T-helper 1 cell treated with Interleukin-12 subunit alpha and Interleukin-12 subunit beta and Interleukin-4 antibody, amounts not matched to agents 30 μg/mL and 1 μg/mL, for 36 hours (primary cell): ENCODE measurements around the gene PPP1CA.
"Not testable (repeated sequence)": the region's sequence is repeated elsewhere in the genome, so short reads cannot be mapped to it uniquely, and the experiment has no call there.

Source experiments
- H3K27ac Mint-ChIP-seq: one replicate; pipeline ENCODE4 v1.8.0; 2021; ENCODE audit warnings: mild to moderate bottlenecking, mixed read lengths
- H3K27me3 Mint-ChIP-seq: one replicate; pipeline ENCODE4 v1.8.0; 2021; ENCODE audit warnings: low read depth, mixed read lengths
- H3K36me3 Mint-ChIP-seq: one replicate; pipeline ENCODE4 v1.8.0; 2021; ENCODE audit warnings: low read depth, mixed read lengths
- H3K4me1 Mint-ChIP-seq: one replicate; pipeline ENCODE4 v1.8.0; 2021; ENCODE audit warnings: low read depth, mixed read lengths
- H3K4me3 Mint-ChIP-seq: one replicate; pipeline ENCODE4 v1.8.0; 2021; ENCODE audit warnings: mild to moderate bottlenecking, moderate library complexity, mixed read lengths
- H3K9me3 Mint-ChIP-seq: one replicate; pipeline ENCODE4 v1.8.0; 2021; ENCODE audit warnings: mixed read lengths

Gene PPP1CA

DNA sequence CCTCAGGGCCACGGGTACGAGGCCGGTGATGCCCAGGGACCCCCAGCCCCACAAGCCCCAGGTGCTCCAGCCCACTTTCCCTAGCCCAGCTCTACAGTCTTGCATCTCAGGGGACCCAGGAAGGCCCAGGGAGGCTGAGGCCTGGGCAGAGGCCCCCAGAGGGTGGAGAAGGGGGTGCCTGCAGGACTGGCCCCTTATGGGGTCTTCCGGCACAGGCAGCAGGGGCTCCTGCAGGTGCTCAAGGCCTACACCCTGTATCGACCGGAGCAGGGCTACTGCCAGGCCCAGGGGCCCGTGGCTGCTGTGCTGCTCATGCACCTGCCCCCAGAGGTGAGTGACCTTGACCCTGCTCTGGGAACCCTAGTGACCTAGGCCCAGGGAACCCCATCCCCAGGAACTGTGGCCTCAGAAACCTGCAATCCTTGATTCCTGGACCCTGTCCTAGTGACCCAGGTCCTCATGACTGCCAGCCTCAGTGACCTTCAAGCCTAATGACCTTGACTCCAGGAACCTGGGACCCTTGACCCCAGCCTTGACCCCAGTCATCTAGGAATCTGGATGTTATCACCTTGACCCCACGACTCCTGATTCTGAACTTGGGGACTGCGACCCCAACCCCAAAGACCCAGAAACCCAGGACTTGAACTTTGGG, 4.2 kb upstream of the PPP1CA start:
- no peaks in the 10 kb centered on the region for H3K9me3 Mint-ChIP-seq
- H3K4me1 Mint-ChIP-seq: peaks cover 36% of the 10 kb centered on the region
- peak overlapping the region; percentile 97 for H3K27ac Mint-ChIP-seq
- peaks cover 45% of the 10 kb centered on the region for H3K36me3 Mint-ChIP-seq
- peak overlapping the region; percentile 91 for H3K4me3 Mint-ChIP-seq
- no peaks in the 10 kb centered on the region for H3K27me3 Mint-ChIP-seq

GRCh38 chr11:67405196-67405567, 3.5 kb upstream of the PPP1CA start:
- Mint-ChIP-seq H3K27ac (peak overlapping the region; percentile 87), H3K4me3 (peak overlapping the region; percentile 91), H3K27me3 (no peaks in the 10 kb centered on the region), H3K36me3 (peaks cover 47% of the 10 kb centered on the region), H3K4me1 (peaks cover 41% of the 10 kb centered on the region), H3K9me3 (no peaks in the 10 kb centered on the region)

DNA sequence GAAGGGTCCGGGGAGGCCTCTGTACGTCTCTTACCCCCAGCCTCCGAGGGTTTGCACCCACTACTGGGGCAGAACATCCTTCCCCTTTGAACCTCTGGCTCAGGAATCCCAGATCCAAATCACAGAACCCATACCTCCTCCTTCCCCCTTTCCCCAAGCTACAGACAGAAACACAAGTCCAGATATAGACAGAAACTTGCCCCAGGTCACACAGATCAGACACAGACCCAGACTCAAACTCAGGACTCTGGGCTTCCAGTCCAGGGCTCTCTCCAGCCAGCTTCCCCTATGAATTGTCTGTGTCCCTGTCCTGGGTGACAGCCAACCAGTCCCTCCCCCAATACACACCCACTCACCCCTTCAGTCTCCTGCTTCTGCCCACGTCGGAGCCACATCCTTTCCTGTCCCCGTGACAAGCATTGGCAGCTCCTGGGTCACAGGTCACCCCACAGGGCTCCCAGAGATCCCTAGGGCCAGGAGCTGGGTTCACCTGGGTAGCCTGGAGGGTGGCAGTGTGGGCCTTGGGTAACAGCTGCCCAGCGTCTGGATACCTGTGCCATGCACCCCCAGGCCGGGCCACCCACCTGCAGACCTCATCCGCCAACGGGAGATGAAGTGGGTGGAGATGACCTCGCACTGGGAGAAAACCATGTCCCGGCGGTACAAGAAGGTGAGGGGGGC, 3.0 kb upstream of the PPP1CA start:
- no peaks in the 10 kb centered on the region for H3K27me3 Mint-ChIP-seq
- peak overlapping the region; percentile 91 for H3K4me3 Mint-ChIP-seq
- peak overlapping the region; percentile 87 for H3K27ac Mint-ChIP-seq
- peaks cover 38% of the 10 kb centered on the region for H3K4me1 Mint-ChIP-seq
- H3K9me3 Mint-ChIP-seq: no peaks in the 10 kb centered on the region
- H3K36me3 Mint-ChIP-seq: peaks cover 45% of the 10 kb centered on the region

GRCh38 chr11:67403085-67403484, 1.4 kb upstream of the PPP1CA start:
- peak overlapping the region; percentile 87 for H3K27ac Mint-ChIP-seq
- not testable (repeated sequence) for H3K27me3 Mint-ChIP-seq, H3K9me3 Mint-ChIP-seq
- peaks cover 46% of the 10 kb centered on the region for H3K36me3 Mint-ChIP-seq
- peak overlapping the region; percentile 91 for H3K4me3 Mint-ChIP-seq
- peaks cover 35% of the 10 kb centered on the region for H3K4me1 Mint-ChIP-seq

- peak overlapping the region; percentile 79 for H3K27ac Mint-ChIP-seq
- H3K4me3 Mint-ChIP-seq: peak overlapping the region; percentile 59
- H3K36me3 Mint-ChIP-seq: peaks cover 47% of the 10 kb centered on the region
- H3K9me3 Mint-ChIP-seq, H3K27me3 Mint-ChIP-seq: not testable (repeated sequence)
- peaks cover 32% of the 10 kb centered on the region for H3K4me1 Mint-ChIP-seq
These were observed 658 bp upstream of the PPP1CA start for GRCh38 chr11:67402192-67402839.

DNA sequence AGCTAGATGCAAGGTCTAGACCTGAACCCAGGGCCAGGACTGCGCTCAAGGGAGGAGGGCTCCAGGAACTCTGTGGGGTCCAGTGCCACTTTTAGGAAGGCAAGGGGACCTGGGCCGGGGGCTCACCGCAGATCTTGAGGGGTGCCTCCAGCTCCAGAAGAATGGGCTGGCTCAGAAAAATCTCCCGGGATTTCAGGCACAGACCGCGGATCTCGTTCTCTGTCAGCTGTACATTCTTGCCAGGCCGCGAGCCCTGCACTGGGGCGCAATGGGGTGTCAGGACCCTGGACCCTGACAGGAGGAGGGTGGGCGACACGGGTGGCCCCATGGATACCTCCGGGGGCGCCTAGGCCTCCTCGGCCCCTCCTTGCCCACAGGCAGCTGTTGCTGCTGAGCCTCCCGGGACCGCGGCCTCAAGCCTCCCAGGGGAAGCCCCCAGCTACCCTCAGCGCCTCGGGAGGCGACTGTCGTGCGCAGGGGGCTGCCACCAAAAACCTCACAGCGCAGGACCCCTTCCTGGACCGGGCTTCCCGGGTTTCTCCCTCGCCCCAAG, 640 bp downstream of the PPP1CA start:
- Mint-ChIP-seq H3K27ac (peak overlapping the region; percentile 49), H3K36me3 (peaks cover 45% of the 10 kb centered on the region), H3K4me3 (peak overlapping the region; percentile 92)

DNA sequence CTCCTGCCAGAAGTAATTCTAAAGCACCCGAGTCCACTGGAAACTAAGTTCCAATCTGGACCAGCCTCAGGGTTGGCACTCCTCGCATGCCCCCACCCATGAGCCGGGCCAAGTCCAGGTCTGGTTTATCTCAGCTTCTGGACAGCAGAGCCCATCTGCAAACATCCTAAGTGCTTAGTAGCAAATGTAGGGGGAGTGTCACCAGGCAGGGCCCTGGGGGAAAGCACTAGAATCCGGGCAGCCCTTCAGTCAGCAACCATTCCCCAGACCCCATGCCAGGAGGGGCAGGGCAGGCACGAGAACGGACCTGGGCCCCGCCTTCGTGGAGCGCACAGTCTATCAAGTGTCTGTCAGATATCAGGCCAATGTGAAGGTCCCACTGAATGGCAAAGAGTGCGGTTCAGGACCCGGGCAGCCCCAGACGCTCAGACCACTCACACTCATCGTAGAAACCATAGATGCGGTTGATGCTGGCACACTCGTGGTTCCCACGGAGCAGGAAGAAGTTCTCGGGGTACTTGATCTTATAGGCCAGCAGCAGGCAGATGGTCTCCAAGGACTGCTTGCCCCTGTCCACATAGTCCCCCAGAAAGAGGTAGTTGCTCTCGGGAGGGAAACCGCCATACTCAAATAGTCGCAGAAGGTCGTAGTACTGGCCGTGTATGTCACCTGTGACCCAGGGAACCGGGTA, 1.3 kb downstream of the PPP1CA start:
- Mint-ChIP-seq H3K27ac (peak overlapping the region; percentile 49), H3K27me3 (no peaks in the 10 kb centered on the region), H3K9me3 (no peaks in the 10 kb centered on the region), H3K36me3 (peaks cover 42% of the 10 kb centered on the region), H3K4me1 (peaks cover 28% of the 10 kb centered on the region), H3K4me3 (peak overlapping the region; percentile 92)

More for the DNA sequence above, 640 bp downstream of the PPP1CA start:
- Mint-ChIP-seq H3K27me3 (no peaks in the 10 kb centered on the region), H3K4me1 (peaks cover 29% of the 10 kb centered on the region), H3K9me3 (no peaks in the 10 kb centered on the region)

DNA sequence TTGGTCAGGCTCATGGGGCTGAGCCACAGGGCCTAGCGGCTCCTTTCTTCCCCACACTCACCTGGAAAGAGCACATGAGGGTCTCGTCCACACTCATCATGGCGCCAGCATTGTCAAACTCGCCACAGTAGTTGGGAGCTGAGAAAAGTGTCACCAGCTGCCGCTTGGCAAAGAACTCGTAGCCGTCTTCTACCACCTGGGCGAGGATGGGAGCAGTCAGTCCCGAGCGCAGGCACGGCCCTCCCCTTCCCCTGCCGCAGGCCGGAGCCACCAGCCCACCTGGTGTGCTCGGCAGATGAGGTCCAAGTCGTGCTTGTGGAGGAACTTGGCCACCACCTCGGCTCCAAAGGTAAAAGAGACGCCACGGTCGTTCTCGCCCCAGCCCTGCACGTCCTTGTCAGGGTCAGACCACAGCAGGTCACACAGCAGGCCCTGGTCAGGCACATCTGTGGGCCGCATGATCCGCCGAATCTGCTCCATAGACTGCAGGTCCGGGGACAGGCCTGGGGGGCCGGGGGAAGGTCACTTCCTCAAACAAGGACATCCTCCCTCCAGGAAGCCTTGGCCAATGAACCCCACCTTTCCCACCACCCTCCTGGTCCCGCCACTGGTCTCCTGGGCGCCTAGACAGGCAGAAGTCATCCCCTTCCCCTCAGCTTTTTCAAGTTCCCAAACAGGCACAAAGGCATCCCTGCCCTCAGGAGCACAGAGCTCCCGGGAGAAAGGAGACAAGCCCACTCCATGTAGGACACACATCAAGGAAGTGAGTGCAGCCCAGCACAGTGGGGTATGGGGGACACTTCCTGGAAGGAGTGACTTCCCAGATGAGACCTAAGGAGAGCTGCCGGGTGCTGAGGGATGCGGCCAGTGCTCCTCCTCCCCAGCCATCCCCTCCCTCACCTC, 2.7 kb downstream of the PPP1CA start:
- H3K4me3 Mint-ChIP-seq: peak overlapping the region; percentile 54
- no peak overlapping the region for H3K27ac Mint-ChIP-seq
- no peaks in the 10 kb centered on the region for H3K27me3 Mint-ChIP-seq
- peaks cover 22% of the 10 kb centered on the region for H3K4me1 Mint-ChIP-seq
- H3K36me3 Mint-ChIP-seq: peaks cover 37% of the 10 kb centered on the region
- H3K9me3 Mint-ChIP-seq: no peaks in the 10 kb centered on the region

- Mint-ChIP-seq H3K9me3 (no peaks in the 10 kb centered on the region), H3K36me3 (peaks cover 36% of the 10 kb centered on the region), H3K27me3 (no peaks in the 10 kb centered on the region), H3K4me3 (peak overlapping the region; percentile 37), H3K27ac (peak overlapping the region; percentile 72), H3K4me1 (peaks cover 28% of the 10 kb centered on the region)
These were observed 3.5 kb downstream of the PPP1CA start for GRCh38 chr11:67397986-67398660.

DNA sequence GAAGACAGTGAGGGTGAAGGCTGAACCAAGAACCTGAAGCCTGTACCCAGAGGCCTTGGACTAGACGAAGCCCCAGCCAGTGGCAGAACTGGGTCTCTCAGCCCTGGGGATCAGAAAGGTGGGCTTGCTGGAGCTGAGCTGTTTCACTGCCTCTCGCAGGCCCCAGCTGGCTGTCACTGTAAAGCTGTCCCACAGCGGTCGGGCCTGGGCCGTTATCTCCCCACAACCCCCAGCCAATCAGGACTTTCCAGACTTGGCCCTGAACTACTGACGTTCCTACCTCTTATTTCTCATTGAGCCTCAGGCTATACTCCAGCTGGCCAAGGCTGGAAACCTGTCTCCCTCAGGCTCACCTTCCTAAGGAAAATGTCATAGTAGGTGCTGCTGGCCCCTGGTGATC, 4.1 kb downstream of the PPP1CA start:
- Mint-ChIP-seq H3K27me3 (no peaks in the 10 kb centered on the region), H3K27ac (peak overlapping the region; percentile 72), H3K36me3 (peaks cover 38% of the 10 kb centered on the region), H3K4me1 (peaks cover 31% of the 10 kb centered on the region), H3K9me3 (no peaks in the 10 kb centered on the region), H3K4me3 (no peak overlapping the region)

GRCh38 chr11:67396587-67397389, 4.9 kb downstream of the PPP1CA start:
- Mint-ChIP-seq H3K27ac (peak overlapping the region; percentile 85), H3K9me3 (no peaks in the 10 kb centered on the region), H3K4me3 (peak overlapping the region; percentile 63), H3K4me1 (peaks cover 32% of the 10 kb centered on the region), H3K36me3 (peaks cover 41% of the 10 kb centered on the region), H3K27me3 (no peaks in the 10 kb centered on the region)

GRCh38 chr11:67396259-67396581, 5.4 kb downstream of the PPP1CA start:
- no peaks in the 10 kb centered on the region for H3K9me3 Mint-ChIP-seq
- no peaks in the 10 kb centered on the region for H3K27me3 Mint-ChIP-seq
- peak overlapping the region; percentile 14 for H3K27ac Mint-ChIP-seq
- peaks cover 34% of the 10 kb centered on the region for H3K4me1 Mint-ChIP-seq
- H3K4me3 Mint-ChIP-seq: no peak overlapping the region
- peaks cover 42% of the 10 kb centered on the region for H3K36me3 Mint-ChIP-seq
